SK-N-SH treated with all-trans-retinoic acid at 6 μM for 48 hours (cell line): ENCODE data around the gene GDF11.

Experiments
- GLIS3 ChIP-seq: fragments of 250-450 bp; sonication (Bioruptor Pico); IDR thresholded peaks from 2 replicates; pipeline ENCODE4 v1.5.0; 2020; ENCODE audit warnings: mild to moderate bottlenecking, moderate library complexity
- TCF4 ChIP-seq: fragments of 250-450 bp; sonication (Bioruptor Pico); IDR thresholded peaks from 2 replicates; pipeline ENCODE4 v1.8.0; 2021; ENCODE audit warnings: mild to moderate bottlenecking, moderate library complexity, borderline replicate concordance
- ZFP30 ChIP-seq: fragments of 450-650 bp; formaldehyde crosslinking; IDR thresholded peaks from 2 replicates; pipeline ENCODE4 v1.5.0; 2022; ENCODE audit warnings: mild to moderate bottlenecking, moderate library complexity
- TF ChIP-seq, protein P1 (sequence below): fragments of 250-450 bp; sonication (Bioruptor Pico); IDR thresholded peaks from 2 replicates; pipeline ENCODE4 v1.8.0; 2020; ENCODE audit warnings: mild to moderate bottlenecking, moderate library complexity, borderline replicate concordance

DNA sequence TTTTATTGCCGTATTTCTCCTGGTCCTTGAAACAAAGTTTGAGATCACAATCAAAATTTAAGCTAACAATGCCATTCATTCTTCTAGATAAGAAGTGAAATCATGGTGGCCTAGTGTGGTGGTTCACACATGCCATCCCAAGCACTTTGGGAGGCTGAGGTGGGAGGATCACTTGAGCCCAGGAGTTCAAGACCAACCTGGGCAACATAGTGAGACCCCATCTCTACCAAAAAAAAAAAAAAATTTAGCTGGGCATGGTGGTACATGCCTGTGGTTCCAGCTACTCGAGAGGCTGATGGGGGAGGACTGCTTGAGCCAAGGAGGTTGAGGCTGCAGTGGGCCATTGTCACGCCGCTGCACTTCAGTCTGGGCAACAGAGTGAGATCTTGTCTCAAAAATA is 24.2 kb downstream of the GDF11 start:
- TF ChIP-seq, protein P1, sequence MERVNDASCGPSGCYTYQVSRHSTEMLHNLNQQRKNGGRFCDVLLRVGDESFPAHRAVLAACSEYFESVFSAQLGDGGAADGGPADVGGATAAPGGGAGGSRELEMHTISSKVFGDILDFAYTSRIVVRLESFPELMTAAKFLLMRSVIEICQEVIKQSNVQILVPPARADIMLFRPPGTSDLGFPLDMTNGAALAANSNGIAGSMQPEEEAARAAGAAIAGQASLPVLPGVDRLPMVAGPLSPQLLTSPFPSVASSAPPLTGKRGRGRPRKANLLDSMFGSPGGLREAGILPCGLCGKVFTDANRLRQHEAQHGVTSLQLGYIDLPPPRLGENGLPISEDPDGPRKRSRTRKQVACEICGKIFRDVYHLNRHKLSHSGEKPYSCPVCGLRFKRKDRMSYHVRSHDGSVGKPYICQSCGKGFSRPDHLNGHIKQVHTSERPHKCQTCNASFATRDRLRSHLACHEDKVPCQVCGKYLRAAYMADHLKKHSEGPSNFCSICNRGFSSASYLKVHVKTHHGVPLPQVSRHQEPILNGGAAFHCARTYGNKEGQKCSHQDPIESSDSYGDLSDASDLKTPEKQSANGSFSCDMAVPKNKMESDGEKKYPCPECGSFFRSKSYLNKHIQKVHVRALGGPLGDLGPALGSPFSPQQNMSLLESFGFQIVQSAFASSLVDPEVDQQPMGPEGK: no peak
- TF ChIP-seq GLIS3 (CRISPR knock-in tag): no peak
- no peak for TF ChIP-seq TCF4 (CRISPR knock-in tag)
- no peak for TF ChIP-seq ZFP30 (CRISPR knock-in tag)
